ENCODE data around the gene HVCN1. TPM values are rescaled to one million over a fixed set of nuclear protein-coding genes. Genes with fewer than 3 reads are reported as not detected.
"Not testable (repeated sequence)": the region's sequence is repeated elsewhere in the genome, so short reads cannot be mapped to it uniquely, and the experiment has no call there.

The HVCN1 gene
- total and polyA plus RNA-seq, 3 experiments from 2014 or later: 17.6 to 20.2 (median 18.5) TPM

DNA sequence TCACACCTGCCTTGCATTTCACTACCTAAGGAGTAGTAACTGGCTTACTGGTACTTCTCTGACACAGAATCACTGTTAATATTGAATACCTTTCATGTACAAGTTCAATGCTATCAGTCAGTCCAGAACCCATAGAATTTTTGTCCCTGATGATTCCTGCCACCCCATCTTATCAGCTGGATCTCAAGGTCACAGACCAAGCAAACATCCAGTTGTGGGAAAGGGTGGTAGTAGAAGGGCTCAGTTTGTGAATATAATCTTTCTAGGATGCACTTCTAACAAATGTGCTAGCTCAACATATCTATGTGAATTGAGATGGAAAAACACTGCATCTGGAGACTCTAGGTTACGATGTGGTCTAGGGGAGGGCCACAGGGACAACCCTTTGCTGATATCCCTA is 39.7 kb upstream of the HVCN1 start:
- H3K4me3 ChIP-seq (ENCODE audit: low read length): no peak overlapping the region
- Mint-ChIP-seq H3K36me3 (peaks cover 13 to 88% (median 20%) of the 10 kb centered on the region in 3 donors), H3K4me3 (peak overlapping the region in 4 of 7 donors; percentile 9 to 54 (median 24)), H3K4me1 (peaks cover 65 to 78% (median 78%) of the 10 kb centered on the region in 3 donors), H3K27me3 (no peaks in the 10 kb centered on the region), H3K9me3 (no peaks in the 10 kb centered on the region), H3K27ac (peak overlapping the region; percentile 21 to 91 (median 74))
- no peak overlapping the region for H3K27ac ChIP-seq (ENCODE audit: low read depth, low read length)
- POLR2A ChIA-PET: no interaction called here
- peaks cover 40% of the 10 kb centered on the region for H3K36me3 ChIP-seq (ENCODE audit: insufficient read depth, low read length)
- H3K4me1 ChIP-seq (ENCODE audit: insufficient read depth, low read length): peaks cover 22% of the 10 kb centered on the region
- DNase-seq: no peak
- no peaks in the 10 kb centered on the region for H3K27me3 ChIP-seq (ENCODE audit: insufficient read depth, low read length, poor library complexity, severe bottlenecking)
- CTCF ChIA-PET: interaction anchor here (0.6 kb wide), 1 partner anchor 775 kb away, joined by 3 read pairs; no protein-coding TSS in a partner anchor
- H3K9me3 ChIP-seq (ENCODE audit: low read length): no peaks in the 10 kb centered on the region

- H3K36me3 Mint-ChIP-seq: peaks cover 13 to 90% (median 20%) of the 10 kb centered on the region in 3 donors
- ChIA-PET POLR2A (no interaction called here), CTCF (no interaction called here)
- no peaks in the 10 kb centered on the region for H3K9me3 ChIP-seq (ENCODE audit: low read length)
- DNase-seq: no peak
- H3K9me3 Mint-ChIP-seq: no peaks in the 10 kb centered on the region
- H3K27me3 ChIP-seq (ENCODE audit: insufficient read depth, low read length, poor library complexity, severe bottlenecking): no peaks in the 10 kb centered on the region
- H3K4me1 ChIP-seq (ENCODE audit: insufficient read depth, low read length): peaks cover 13% of the 10 kb centered on the region
- H3K4me1 Mint-ChIP-seq: peaks cover 49 to 65% (median 60%) of the 10 kb centered on the region in 3 donors
- H3K27me3 Mint-ChIP-seq: no peaks in the 10 kb centered on the region
- peak overlapping the region; percentile 17 to 94 (median 70) for H3K27ac Mint-ChIP-seq
- no peak overlapping the region for H3K4me3 ChIP-seq (ENCODE audit: low read length)
- H3K27ac ChIP-seq (ENCODE audit: low read depth, low read length): no peak overlapping the region
- no peak overlapping the region for H3K4me3 Mint-ChIP-seq
- peaks cover 52% of the 10 kb centered on the region for H3K36me3 ChIP-seq (ENCODE audit: insufficient read depth, low read length)
Observed at GRCh38 chr12:110726708-110727369, 37.9 kb upstream of the HVCN1 start.

- POLR2A ChIA-PET: no interaction called here
- H3K9me3 ChIP-seq (ENCODE audit: low read length): no peaks in the 10 kb centered on the region
- peaks cover 13% of the 10 kb centered on the region for H3K4me1 ChIP-seq (ENCODE audit: insufficient read depth, low read length)
- Mint-ChIP-seq H3K27me3 (no peaks in the 10 kb centered on the region), H3K27ac (peak overlapping the region in 6 of 8 donors; percentile 34 to 86 (median 74)), H3K4me1 (peaks cover 41 to 57% (median 52%) of the 10 kb centered on the region in 3 donors), H3K4me3 (peak overlapping the region in 1 of 7 donors; percentile 5), H3K9me3 (no peaks in the 10 kb centered on the region), H3K36me3 (peaks cover 13 to 90% (median 24%) of the 10 kb centered on the region in 3 donors)
- no peaks in the 10 kb centered on the region for H3K27me3 ChIP-seq (ENCODE audit: insufficient read depth, low read length, poor library complexity, severe bottlenecking)
- no peak overlapping the region for H3K27ac ChIP-seq (ENCODE audit: low read depth, low read length)
- H3K4me3 ChIP-seq (ENCODE audit: low read length): no peak overlapping the region
- peaks cover 60% of the 10 kb centered on the region for H3K36me3 ChIP-seq (ENCODE audit: insufficient read depth, low read length)
- no peak for DNase-seq
- CTCF ChIA-PET: no interaction called here
Observed at GRCh38 chr12:110726028-110726427, 37.1 kb upstream of the HVCN1 start.

- Histone ChIP-seq H3K27me3 (ENCODE audit: insufficient read depth, low read length, poor library complexity, severe bottlenecking) (no peaks in the 10 kb centered on the region), H3K36me3 (ENCODE audit: insufficient read depth, low read length) (peaks cover 64% of the 10 kb centered on the region), H3K9me3 (ENCODE audit: low read length) (no peaks in the 10 kb centered on the region), H3K4me3 (ENCODE audit: low read length) (no peak overlapping the region), H3K4me1 (ENCODE audit: insufficient read depth, low read length) (peaks cover 13% of the 10 kb centered on the region), H3K27ac (ENCODE audit: low read depth, low read length) (no peak overlapping the region)
- peaks cover 33 to 51% (median 44%) of the 10 kb centered on the region in 3 donors for H3K4me1 Mint-ChIP-seq
- ChIA-PET POLR2A (no interaction called here), CTCF (no interaction called here)
- no peaks in the 10 kb centered on the region for H3K27me3 Mint-ChIP-seq
- no peak overlapping the region for H3K4me3 Mint-ChIP-seq
- no peak for DNase-seq
- peaks cover 13 to 90% (median 22%) of the 10 kb centered on the region in 3 donors for H3K36me3 Mint-ChIP-seq
- no peaks in the 10 kb centered on the region for H3K9me3 Mint-ChIP-seq
- H3K27ac Mint-ChIP-seq: peak overlapping the region; percentile 15 to 92 (median 68)
Observed at GRCh38 chr12:110725267-110725666, 36.4 kb upstream of the HVCN1 start.

DNA sequence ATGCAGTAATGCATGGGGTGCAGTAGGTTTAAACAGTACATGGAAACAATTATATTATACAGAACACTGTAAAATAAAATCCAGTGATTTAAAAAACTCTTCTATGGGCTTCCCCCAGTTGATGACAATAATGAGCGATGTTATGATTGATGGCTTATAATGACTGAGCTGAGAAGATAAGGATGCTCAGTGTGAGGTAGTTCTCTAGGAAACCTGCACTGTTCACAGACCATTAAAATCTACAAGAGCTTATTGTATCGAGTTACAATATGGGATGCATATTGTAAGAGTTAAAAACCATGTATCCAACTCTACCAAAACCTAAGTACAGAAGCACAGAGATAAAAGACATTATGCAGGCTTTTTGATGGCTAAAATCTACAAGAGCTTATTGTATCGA is 34.0 kb upstream of the HVCN1 start:
- H3K27me3 ChIP-seq (ENCODE audit: insufficient read depth, low read length, poor library complexity, severe bottlenecking); H3K27ac ChIP-seq (ENCODE audit: low read depth, low read length); H3K4me3 ChIP-seq (ENCODE audit: low read length); CTCF ChIA-PET; POLR2A ChIA-PET; H3K9me3 ChIP-seq (ENCODE audit: low read length); H3K4me1 ChIP-seq (ENCODE audit: insufficient read depth, low read length); H3K9me3 Mint-ChIP-seq; H3K4me3 Mint-ChIP-seq; H3K27me3 Mint-ChIP-seq; DNase-seq: not testable (repeated sequence)
- peaks cover 61% of the 10 kb centered on the region for H3K36me3 ChIP-seq (ENCODE audit: insufficient read depth, low read length)
- Mint-ChIP-seq H3K4me1 (peaks cover 21 to 37% (median 28%) of the 10 kb centered on the region in 3 donors), H3K27ac (peak overlapping the region in 1 of 8 donors; percentile 60), H3K36me3 (peaks cover 3 to 94% (median 28%) of the 10 kb centered on the region in 3 donors)

- H3K4me1 ChIP-seq (ENCODE audit: insufficient read depth, low read length): no peaks in the 10 kb centered on the region
- CTCF ChIA-PET: no interaction called here
- H3K27ac Mint-ChIP-seq: peak overlapping the region in 1 of 8 donors; percentile 38
- no peak overlapping the region for H3K4me3 ChIP-seq (ENCODE audit: low read length)
- POLR2A ChIA-PET: no interaction called here
- DNase-seq: no peak
- peaks cover 52% of the 10 kb centered on the region for H3K36me3 ChIP-seq (ENCODE audit: insufficient read depth, low read length)
- H3K4me1 Mint-ChIP-seq: peaks cover 14 to 25% (median 17%) of the 10 kb centered on the region in 3 donors
- no peaks in the 10 kb centered on the region for H3K27me3 ChIP-seq (ENCODE audit: insufficient read depth, low read length, poor library complexity, severe bottlenecking)
- no peak overlapping the region for H3K4me3 Mint-ChIP-seq
- H3K27ac ChIP-seq (ENCODE audit: low read depth, low read length): no peak overlapping the region
- H3K9me3 Mint-ChIP-seq: no peaks in the 10 kb centered on the region
- H3K36me3 Mint-ChIP-seq: peaks cover 3 to 94% (median 29%) of the 10 kb centered on the region in 3 donors
- no peaks in the 10 kb centered on the region for H3K9me3 ChIP-seq (ENCODE audit: low read length)
- no peaks in the 10 kb centered on the region for H3K27me3 Mint-ChIP-seq
Observed at GRCh38 chr12:110721570-110721969, 32.7 kb upstream of the HVCN1 start.

DNA sequence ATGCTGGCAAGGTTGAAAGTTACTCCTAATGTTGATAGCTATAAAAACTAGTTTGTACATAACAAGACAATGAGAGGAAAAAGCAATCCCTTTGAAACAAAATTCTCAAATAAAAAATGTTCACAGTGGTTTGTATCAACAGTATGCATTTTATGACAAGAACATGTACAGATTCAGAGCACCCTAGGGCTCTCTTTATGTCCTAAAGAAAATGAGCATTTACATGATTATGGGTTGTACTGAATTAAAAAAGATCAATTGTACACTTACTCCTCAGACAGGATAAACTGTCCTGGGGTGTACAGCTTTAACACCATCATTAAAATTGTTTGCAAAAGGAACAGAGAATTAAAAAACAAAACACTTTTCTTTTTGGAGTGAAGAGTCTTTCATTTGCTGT is 31.6 kb upstream of the HVCN1 start:
- CTCF ChIA-PET: no interaction called here
- Mint-ChIP-seq H3K36me3 (peaks cover 3 to 84% (median 27%) of the 10 kb centered on the region in 3 donors), H3K9me3 (no peaks in the 10 kb centered on the region), H3K27me3 (no peaks in the 10 kb centered on the region), H3K4me3 (no peak overlapping the region), H3K27ac (peak overlapping the region in 2 of 8 donors; percentile 21 to 48), H3K4me1 (peaks cover 9 to 18% (median 10%) of the 10 kb centered on the region in 3 donors)
- DNase-seq: no peak
- Histone ChIP-seq H3K27me3 (ENCODE audit: insufficient read depth, low read length, poor library complexity, severe bottlenecking) (no peaks in the 10 kb centered on the region), H3K36me3 (ENCODE audit: insufficient read depth, low read length) (peaks cover 52% of the 10 kb centered on the region), H3K9me3 (ENCODE audit: low read length) (no peaks in the 10 kb centered on the region), H3K4me3 (ENCODE audit: low read length) (no peak overlapping the region), H3K27ac (ENCODE audit: low read depth, low read length) (no peak overlapping the region), H3K4me1 (ENCODE audit: insufficient read depth, low read length) (no peaks in the 10 kb centered on the region)
- POLR2A ChIA-PET: no interaction called here

DNA sequence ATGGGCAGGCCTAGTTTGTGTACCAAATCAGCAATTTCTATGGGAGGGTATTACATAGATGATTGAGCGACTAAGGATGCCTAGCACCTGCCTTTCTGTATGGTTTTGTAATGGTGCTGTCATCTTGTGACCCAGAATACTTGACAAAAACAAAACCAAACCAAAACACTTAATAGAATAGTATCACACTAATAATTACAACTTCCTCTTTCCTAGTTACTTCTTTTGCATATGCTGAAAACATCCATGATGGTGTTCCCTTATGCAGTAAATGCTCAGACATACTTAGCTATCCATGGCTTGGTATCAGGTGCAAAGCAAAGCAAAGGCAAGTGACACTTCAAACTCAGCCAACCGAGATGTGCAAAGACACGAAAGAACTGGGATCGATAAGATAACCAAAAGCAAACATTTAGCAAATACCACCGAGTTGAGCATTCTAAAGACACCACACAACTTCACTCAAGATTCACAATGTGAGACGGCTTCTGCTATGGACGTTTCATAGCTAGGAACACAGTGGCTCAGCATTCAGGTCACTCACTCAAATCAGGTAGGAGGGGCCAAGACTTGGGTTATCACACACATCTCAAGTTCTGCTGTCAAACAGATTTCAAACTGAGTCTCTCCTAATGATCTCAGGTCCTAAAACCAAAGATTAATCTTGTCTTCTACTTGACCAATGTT is 29.4 kb upstream of the HVCN1 start:
- no peaks in the 10 kb centered on the region for H3K9me3 ChIP-seq (ENCODE audit: low read length)

More for the DNA sequence above, 29.4 kb upstream of the HVCN1 start:
- no peaks in the 10 kb centered on the region for H3K27me3 ChIP-seq (ENCODE audit: insufficient read depth, low read length, poor library complexity, severe bottlenecking)
- H3K4me3 ChIP-seq (ENCODE audit: low read length): no peak overlapping the region
- DNase-seq: no peak
- Mint-ChIP-seq H3K9me3 (no peaks in the 10 kb centered on the region), H3K27ac (peak overlapping the region in 5 of 8 donors; percentile 8 to 85 (median 43)), H3K27me3 (no peaks in the 10 kb centered on the region), H3K4me3 (no peak overlapping the region), H3K36me3 (peaks cover 0 to 65% (median 21%) of the 10 kb centered on the region in 3 donors), H3K4me1 (peaks cover 0 to 9% (median 1%) of the 10 kb centered on the region in 3 donors)
- POLR2A ChIA-PET: interaction anchor here (0.6 kb wide), 1 partner anchor 12 kb away, joined by 3 read pairs; no protein-coding TSS in a partner anchor
- peaks cover 40% of the 10 kb centered on the region for H3K36me3 ChIP-seq (ENCODE audit: insufficient read depth, low read length)
- CTCF ChIA-PET: no interaction called here
- H3K27ac ChIP-seq (ENCODE audit: low read depth, low read length): no peak overlapping the region
- no peaks in the 10 kb centered on the region for H3K4me1 ChIP-seq (ENCODE audit: insufficient read depth, low read length)

Measured in CD8-positive, alpha-beta memory T cell (primary cell).